GM23338 (cell line): ENCODE results near the gene BCL11B. TPM values are rescaled to one million over a fixed set of nuclear protein-coding genes. Genes with fewer than 3 reads are reported as not detected.

Source experiments
- ATAC-seq: fragments of 200-7000 bp; cut with Tn5 transposase; 3 replicates; pipeline ENCODE4 v1.9.1; 2020
- DNase-seq: peaks from one replicate; pipeline ENCODE4 v3.0.0-alpha.2; 2015; ENCODE audit warnings: low spot score
- H2AFZ ChIP-seq: fragments of 200-600 bp; sonication (generic); 2 replicates; pipeline ENCODE4 v1.8.0; 2016; ENCODE audit warnings: antibody characterized with exemption, mild to moderate bottlenecking, moderate library complexity
- H3F3A ChIP-seq: fragments of 200-600 bp; sonication (generic); replicated peaks from 2 replicates; pipeline ENCODE4 v1.8.0; 2017; ENCODE audit warnings: antibody characterized with exemption, mixed run types, low read depth
- H3K27ac ChIP-seq: fragments of 200-600 bp; sonication (generic); 2 replicates; pipeline ENCODE4 v1.6.1; 2016; ENCODE audit warnings: low read depth
- H3K27me3 ChIP-seq: fragments of 200-600 bp; sonication (generic); 2 replicates; pipeline ENCODE4 v1.8.0; 2016; ENCODE audit warnings: mild to moderate bottlenecking, mixed run types, moderate library complexity; ENCODE audit not compliant: insufficient read depth
- H3K36me3 ChIP-seq: fragments of 200-600 bp; sonication (generic); 2 replicates; pipeline ENCODE4 v1.8.0; 2016; ENCODE audit warnings: mild to moderate bottlenecking; ENCODE audit not compliant: insufficient read depth
- H3K4me1 ChIP-seq: fragments of 200-600 bp; sonication (generic); 2 replicates; pipeline ENCODE4 v1.8.0; 2016; ENCODE audit warnings: mild to moderate bottlenecking, moderate library complexity; ENCODE audit not compliant: insufficient read depth
- H3K4me2 ChIP-seq: fragments of 200-600 bp; sonication (generic); 2 replicates; pipeline ENCODE4 v1.7.1; 2017; ENCODE audit warnings: mixed run types
- H3K4me3 ChIP-seq: fragments of 200-600 bp; sonication (generic); 2 replicates; pipeline ENCODE4 v1.6.1; 2016; ENCODE audit warnings: mixed run types
- H3K79me2 ChIP-seq: fragments of 200-600 bp; sonication (generic); replicated peaks from 2 replicates; pipeline ENCODE4 v1.8.0; 2017; ENCODE audit warnings: mild to moderate bottlenecking; ENCODE audit not compliant: insufficient read depth
- H3K9me2 ChIP-seq: fragments of 200-600 bp; sonication (generic); 2 replicates; pipeline ENCODE4 v1.8.0; 2017; ENCODE audit not compliant: insufficient read depth
- H4K20me1 ChIP-seq: fragments of 200-600 bp; sonication (generic); replicated peaks from 2 replicates; pipeline ENCODE4 v1.8.0; 2017; ENCODE audit warnings: mild to moderate bottlenecking; ENCODE audit not compliant: insufficient read depth
- H3K27ac Mint-ChIP-seq: 2 replicates; pipeline ENCODE4 v1.8.0; 2020; ENCODE audit warnings: inconsistent platforms, mild to moderate bottlenecking, moderate library complexity, mixed read lengths
- H3K27me3 Mint-ChIP-seq: 3 replicates; pipeline ENCODE4 v1.8.0; 2022; ENCODE audit warnings: low read depth, mild to moderate bottlenecking, moderate library complexity, mixed read lengths, inconsistent platforms; ENCODE audit not compliant: insufficient read depth, poor library complexity
- H3K36me3 Mint-ChIP-seq: 3 replicates; pipeline ENCODE4 v1.8.0; 2021; ENCODE audit warnings: low read depth, mild to moderate bottlenecking, inconsistent platforms, moderate library complexity, mixed read lengths
- H3K4me1 Mint-ChIP-seq: 3 replicates; pipeline ENCODE4 v1.8.0; 2020; ENCODE audit warnings: mild to moderate bottlenecking, inconsistent platforms, mixed read lengths
- H3K4me3 Mint-ChIP-seq: 3 replicates; pipeline ENCODE4 v1.8.0; 2021; ENCODE audit warnings: moderate library complexity, mild to moderate bottlenecking, inconsistent platforms, mixed read lengths
- H3K9me3 Mint-ChIP-seq: 3 replicates; pipeline ENCODE4 v1.8.0; 2020; ENCODE audit warnings: moderate library complexity, mild to moderate bottlenecking, inconsistent platforms, mixed read lengths
- CTCF ChIP-seq, 2 experiments: fragments of 200-600 bp in 1 of 2; sonication (generic) in 1 of 2; conservative IDR thresholded peaks; 2 replicates each; pipeline versions ENCODE4 v1.5.1 to v1.6.1; 2016 to 2017; ENCODE audit warnings: antibody characterized with exemption in 2 of 2, low read depth in 2 of 2, mild to moderate bottlenecking in 2 of 2, moderate library complexity in 1 of 2
- ETS1 ChIP-seq: IDR thresholded peaks from 2 replicates; pipeline ENCODE4 v1.6.1; 2016; ENCODE audit warnings: antibody characterized with exemption
- EZH2 ChIP-seq: fragments of 200-600 bp; sonication (generic); IDR thresholded peaks from one replicate; pipeline ENCODE4 v1.8.0; 2017; ENCODE audit warnings: antibody characterized with exemption, mild to moderate bottlenecking, low read depth; ENCODE audit not compliant: unreplicated experiment
- EZH2phosphoT487 ChIP-seq: fragments of 200-600 bp; sonication (generic); IDR thresholded peaks from one replicate; pipeline ENCODE4 v1.8.1; 2018; ENCODE audit warnings: antibody characterized with exemption; ENCODE audit not compliant: unreplicated experiment
- JUNB ChIP-seq: IDR thresholded peaks from one replicate; pipeline ENCODE4 v1.6.1; 2016; ENCODE audit warnings: antibody characterized with exemption; ENCODE audit not compliant: unreplicated experiment
- NANOG ChIP-seq: IDR thresholded peaks from 2 replicates; pipeline ENCODE4 v1.6.1; 2016; ENCODE audit warnings: antibody characterized with exemption, borderline replicate concordance
- POLR2AphosphoS5 ChIP-seq: IDR thresholded peaks from 2 replicates; pipeline ENCODE4 v1.6.1; 2016; ENCODE audit warnings: antibody characterized with exemption, low read depth
- REST ChIP-seq: IDR thresholded peaks from one replicate; pipeline ENCODE4 v1.6.1; 2018; ENCODE audit warnings: antibody characterized with exemption; ENCODE audit not compliant: unreplicated experiment
- STAT1 ChIP-seq: IDR thresholded peaks from one replicate; pipeline ENCODE4 v1.6.1; 2016; ENCODE audit warnings: antibody characterized with exemption; ENCODE audit not compliant: unreplicated experiment
- polyA plus RNA-seq: library from polyadenylated mRNA; unstranded; fragments of >200 nt; fragmentation: Nextera tagmentation; extraction: Ambion mirVana; gene quantifications from 2 replicates; pipeline ENCODE4 v1.2.1, GENCODE V29; 2016
- total RNA-seq: library from RNA; depleted of rRNA; stranded (reverse); fragments of >200 nt; shearing (Covaris generic); gene quantifications from 2 replicates; pipeline ENCODE4 v1.2.3, GENCODE V29; 2014
- TF ChIP-seq, protein P1 (sequence below): fragments of 250-450 bp; sonication (Bioruptor Pico); IDR thresholded peaks from 2 replicates; pipeline ENCODE4 v1.5.0; 2020; ENCODE audit warnings: mild to moderate bottlenecking, moderate library complexity

BCL11B gene
- total and polyA plus RNA-seq, 2 experiments from 2014 or later: 2.4 to 6.7 TPM

DNA sequence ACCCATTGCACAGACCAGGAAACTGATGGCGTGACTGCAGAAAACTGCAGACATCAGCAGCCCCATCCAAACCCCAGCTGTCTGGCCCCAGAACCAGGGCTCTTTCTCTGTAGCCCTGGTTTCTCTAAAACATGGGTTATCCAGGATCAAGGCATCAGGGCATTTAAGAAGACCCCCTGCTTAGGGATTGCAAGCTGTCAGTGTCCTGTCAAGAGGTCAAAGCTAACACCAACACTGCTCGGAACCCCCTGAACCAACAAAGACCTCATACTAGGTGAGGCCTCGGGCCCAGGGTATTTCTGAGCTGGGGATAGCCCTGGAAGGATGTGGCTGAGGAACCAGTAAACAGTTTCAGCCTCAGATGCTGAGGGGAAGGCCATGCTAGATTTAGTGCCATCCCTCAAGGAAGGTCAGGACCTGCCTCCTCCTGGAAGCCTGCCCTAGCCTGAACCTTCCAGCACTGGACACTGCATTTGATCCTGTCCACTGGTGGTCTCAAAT is 39.2 kb downstream of the BCL11B start:
- Histone ChIP-seq H3K4me2 (peak overlapping the region; percentile 88; the same call in 1 of the 2 replicates), H3K79me2 (peaks cover 92% of the 10 kb centered on the region), H3K4me3 (no peak overlapping the region), H2AFZ (no peak overlapping the region), H3K4me1 (peaks cover 45% of the 10 kb centered on the region), H3K36me3 (no peaks in the 10 kb centered on the region), H3K9me2 (no peaks in the 10 kb centered on the region), H3K27me3 (no peaks in the 10 kb centered on the region), H4K20me1 (no peaks in the 10 kb centered on the region), H3K27ac (0 out of 2 replicates have a peak overlapping the region, but pooled peaks have one; percentile 83), H3F3A (no peaks in the 10 kb centered on the region)
- DNase-seq (no peak), ATAC-seq (no peak)
- Mint-ChIP-seq H3K36me3 (peaks cover 8% of the 10 kb centered on the region), H3K4me1 (peaks cover 64% of the 10 kb centered on the region), H3K4me3 (no peak overlapping the region), H3K27me3 (peaks cover 13% of the 10 kb centered on the region), H3K27ac (no peak overlapping the region), H3K9me3 (no peaks in the 10 kb centered on the region; the same call in 1 of the 3 replicates)
- TF ChIP-seq JUNB: no peak
- no peak for TF ChIP-seq CTCF (conservative IDR thresholded peaks at IDR 0.05; ENCODE audit: low read depth in 2 of 2)
- no peak for TF ChIP-seq REST
- no peak for TF ChIP-seq POLR2AphosphoS5
- TF ChIP-seq, protein P1, sequence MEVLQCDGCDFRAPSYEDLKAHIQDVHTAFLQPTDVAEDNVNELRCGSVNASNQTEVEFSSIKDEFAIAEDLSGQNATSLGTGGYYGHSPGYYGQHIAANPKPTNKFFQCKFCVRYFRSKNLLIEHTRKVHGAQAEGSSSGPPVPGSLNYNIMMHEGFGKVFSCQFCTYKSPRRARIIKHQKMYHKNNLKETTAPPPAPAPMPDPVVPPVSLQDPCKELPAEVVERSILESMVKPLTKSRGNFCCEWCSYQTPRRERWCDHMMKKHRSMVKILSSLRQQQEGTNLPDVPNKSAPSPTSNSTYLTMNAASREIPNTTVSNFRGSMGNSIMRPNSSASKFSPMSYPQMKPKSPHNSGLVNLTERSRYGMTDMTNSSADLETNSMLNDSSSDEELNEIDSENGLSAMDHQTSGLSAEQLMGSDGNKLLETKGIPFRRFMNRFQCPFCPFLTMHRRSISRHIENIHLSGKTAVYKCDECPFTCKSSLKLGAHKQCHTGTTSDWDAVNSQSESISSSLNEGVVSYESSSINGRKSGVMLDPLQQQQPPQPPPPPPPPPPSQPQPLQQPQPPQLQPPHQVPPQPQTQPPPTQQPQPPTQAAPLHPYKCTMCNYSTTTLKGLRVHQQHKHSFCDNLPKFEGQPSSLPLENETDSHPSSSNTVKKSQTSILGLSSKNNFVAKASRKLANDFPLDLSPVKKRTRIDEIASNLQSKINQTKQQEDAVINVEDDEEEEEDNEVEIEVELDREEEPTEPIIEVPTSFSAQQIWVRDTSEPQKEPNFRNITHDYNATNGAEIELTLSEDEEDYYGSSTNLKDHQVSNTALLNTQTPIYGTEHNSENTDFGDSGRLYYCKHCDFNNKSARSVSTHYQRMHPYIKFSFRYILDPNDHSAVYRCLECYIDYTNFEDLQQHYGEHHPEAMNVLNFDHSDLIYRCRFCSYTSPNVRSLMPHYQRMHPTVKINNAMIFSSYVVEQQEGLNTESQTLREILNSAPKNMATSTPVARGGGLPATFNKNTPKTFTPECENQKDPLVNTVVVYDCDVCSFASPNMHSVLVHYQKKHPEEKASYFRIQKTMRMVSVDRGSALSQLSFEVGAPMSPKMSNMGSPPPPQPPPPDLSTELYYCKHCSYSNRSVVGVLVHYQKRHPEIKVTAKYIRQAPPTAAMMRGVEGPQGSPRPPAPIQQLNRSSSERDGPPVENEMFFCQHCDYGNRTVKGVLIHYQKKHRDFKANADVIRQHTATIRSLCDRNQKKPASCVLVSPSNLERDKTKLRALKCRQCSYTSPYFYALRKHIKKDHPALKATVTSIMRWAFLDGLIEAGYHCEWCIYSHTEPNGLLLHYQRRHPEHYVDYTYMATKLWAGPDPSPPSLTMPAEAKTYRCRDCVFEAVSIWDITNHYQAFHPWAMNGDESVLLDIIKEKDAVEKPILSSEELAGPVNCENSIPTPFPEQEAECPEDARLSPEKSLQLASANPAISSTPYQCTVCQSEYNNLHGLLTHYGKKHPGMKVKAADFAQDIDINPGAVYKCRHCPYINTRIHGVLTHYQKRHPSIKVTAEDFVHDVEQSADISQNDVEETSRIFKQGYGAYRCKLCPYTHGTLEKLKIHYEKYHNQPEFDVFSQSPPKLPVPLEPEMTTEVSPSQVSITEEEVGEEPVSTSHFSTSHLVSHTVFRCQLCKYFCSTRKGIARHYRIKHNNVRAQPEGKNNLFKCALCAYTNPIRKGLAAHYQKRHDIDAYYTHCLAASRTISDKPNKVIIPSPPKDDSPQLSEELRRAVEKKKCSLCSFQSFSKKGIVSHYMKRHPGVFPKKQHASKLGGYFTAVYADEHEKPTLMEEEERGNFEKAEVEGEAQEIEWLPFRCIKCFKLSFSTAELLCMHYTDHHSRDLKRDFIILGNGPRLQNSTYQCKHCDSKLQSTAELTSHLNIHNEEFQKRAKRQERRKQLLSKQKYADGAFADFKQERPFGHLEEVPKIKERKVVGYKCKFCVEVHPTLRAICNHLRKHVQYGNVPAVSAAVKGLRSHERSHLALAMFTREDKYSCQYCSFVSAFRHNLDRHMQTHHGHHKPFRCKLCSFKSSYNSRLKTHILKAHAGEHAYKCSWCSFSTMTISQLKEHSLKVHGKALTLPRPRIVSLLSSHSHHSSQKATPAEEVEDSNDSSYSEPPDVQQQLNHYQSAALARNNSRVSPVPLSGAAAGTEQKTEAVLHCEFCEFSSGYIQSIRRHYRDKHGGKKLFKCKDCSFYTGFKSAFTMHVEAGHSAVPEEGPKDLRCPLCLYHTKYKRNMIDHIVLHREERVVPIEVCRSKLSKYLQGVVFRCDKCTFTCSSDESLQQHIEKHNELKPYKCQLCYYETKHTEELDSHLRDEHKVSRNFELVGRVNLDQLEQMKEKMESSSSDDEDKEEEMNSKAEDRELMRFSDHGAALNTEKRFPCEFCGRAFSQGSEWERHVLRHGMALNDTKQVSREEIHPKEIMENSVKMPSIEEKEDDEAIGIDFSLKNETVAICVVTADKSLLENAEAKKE (CRISPR knock-in tag): no peak
- TF ChIP-seq EZH2phosphoT487: no peak
- no peak for TF ChIP-seq ETS1
- TF ChIP-seq STAT1: no peak
- TF ChIP-seq NANOG: no peak
- no peak for TF ChIP-seq EZH2
